HepG2 (cell line): ENCODE measurements around the gene SPNS1. TPM values are rescaled to one million over a fixed set of nuclear protein-coding genes. Genes with fewer than 3 reads are reported as not detected.

Experiments
- DMTF1 ChIP-seq: sonication (generic); formaldehyde crosslinking; IDR thresholded peaks from 2 replicates; pipeline ENCODE4 v1.4.0; 2020; ENCODE audit warnings: mild to moderate bottlenecking, missing genetic modification reagents
- FOXK2 ChIP-seq: fragments of 450-650 bp; IDR thresholded peaks from 2 replicates; pipeline ENCODE4 v1.6.1; 2016
- FOXO1 ChIP-seq: sonication (generic); formaldehyde crosslinking; IDR thresholded peaks from 2 replicates; pipeline ENCODE4 v1.4.0; 2020; ENCODE audit warnings: missing genetic modification reagents
- RNF2 ChIP-seq: fragments of 450-650 bp; conservative IDR thresholded peaks from 2 replicates; pipeline ENCODE4 v1.6.1; 2016; ENCODE audit warnings: low read depth
- SATB2 ChIP-seq: sonication (generic); formaldehyde crosslinking; IDR thresholded peaks from 2 replicates; pipeline ENCODE4 v1.5.0; 2020; ENCODE audit warnings: missing genetic modification reagents
- SMAD9 ChIP-seq: sonication (generic); formaldehyde crosslinking; IDR thresholded peaks from 2 replicates; pipeline ENCODE4 v1.5.1; 2020; ENCODE audit warnings: mild to moderate bottlenecking, missing genetic modification reagents
- SMYD3 ChIP-seq: sonication (generic); formaldehyde crosslinking; IDR thresholded peaks from 2 replicates; pipeline ENCODE4 v1.8.1; 2023; ENCODE audit warnings: mild to moderate bottlenecking, missing genetic modification reagents
- TBX3 ChIP-seq: fragments of 450-650 bp; IDR thresholded peaks from 2 replicates; pipeline ENCODE4 v1.6.1; 2017; ENCODE audit warnings: antibody characterized with exemption, mild to moderate bottlenecking, inconsistent platforms, borderline replicate concordance
- TFE3 ChIP-seq: IDR thresholded peaks from 2 replicates; pipeline ENCODE4 v1.6.1; 2016
- TGIF2 ChIP-seq: IDR thresholded peaks from 2 replicates; pipeline ENCODE4 v1.6.1; 2016; ENCODE audit warnings: control low read depth, missing compliant biosample characterization
- ZBTB25 ChIP-seq: IDR thresholded peaks from 2 replicates; pipeline ENCODE4 v1.6.1; 2018; ENCODE audit warnings: missing genetic modification reagents
- ZNF230 ChIP-seq: sonication (generic); formaldehyde crosslinking; IDR thresholded peaks from 2 replicates; pipeline ENCODE4 v1.4.0; 2020; ENCODE audit warnings: mild to moderate bottlenecking, missing genetic modification reagents
- ZNF367 ChIP-seq: sonication (generic); formaldehyde crosslinking; IDR thresholded peaks from 2 replicates; pipeline ENCODE4 v1.4.0; 2020; ENCODE audit warnings: missing genetic modification reagents, borderline replicate concordance
- ZNF407 ChIP-seq: sonication (generic); formaldehyde crosslinking; IDR thresholded peaks from one replicate; pipeline ENCODE4 v1.5.1; 2020; ENCODE audit warnings: mild to moderate bottlenecking, missing genetic modification reagents; ENCODE audit errors: not compliant biosample characterization
- ZNF639 ChIP-seq: conservative IDR thresholded peaks from 2 replicates; pipeline ENCODE4 v1.6.1; 2018; ENCODE audit warnings: missing genetic modification reagents
- polyA plus RNA-seq, 8 experiments: library from polyadenylated mRNA; depleted of rRNA in 3 of 8; stranded (reverse) in 7 of 8; unstranded in 1 of 8; fragments of >200 nt; fragmentation: Illumina TruSeq in 4 of 8; extraction: Trizol in 4 of 8; gene quantifications; 2 replicates each; pipeline versions ENCODE4 v1.2.1 to v1.2.3, GENCODE V29; 2011 to 2016; ENCODE audit warnings: low read depth in 4 of 8, missing spikeins in 1 of 8, mixed read lengths in 1 of 8; ENCODE audit not compliant: insufficient read depth in 1 of 8
- total RNA-seq, 5 experiments: library from RNA; depleted of rRNA; stranded (reverse); fragments of >200 nt; fragmentation: Illumina TruSeq; extraction: Trizol; gene quantifications; 2 replicates each; pipeline ENCODE4 v1.2.3, GENCODE V29; 2016; ENCODE audit warnings: low read depth in 1 of 5

Gene SPNS1
- total and polyA plus RNA-seq, 2 of the 13 experiments (the other 11 are each of a cell fraction or from before 2014, with no cell fraction given): 25.6 to 38.8 TPM

- TF ChIP-seq ZNF407 (CRISPR knock-in tag): no peak
- peak; percentile 53; the same call in 1 of the 2 replicates for TF ChIP-seq FOXO1 (CRISPR knock-in tag)
- no peak; the same call in 1 of the 2 replicates for TF ChIP-seq SMAD9 (CRISPR knock-in tag)
- peak; percentile 98 for TF ChIP-seq ZNF230 (CRISPR knock-in tag)
- TF ChIP-seq FOXK2: peak; percentile 87; the same call in 1 of the 2 replicates
- peak; percentile 72 for TF ChIP-seq RNF2
- peak; percentile 100 for TF ChIP-seq TFE3 (CRISPR knock-in tag)
- TF ChIP-seq ZNF639 (CRISPR knock-in tag): peak; percentile 80; the same call in 1 of the 2 replicates
- no peak; the same call in 1 of the 2 replicates for TF ChIP-seq SMYD3 (CRISPR knock-in tag)
- peak; percentile 90; the same call in 1 of the 2 replicates for TF ChIP-seq ZNF367 (CRISPR knock-in tag)
- TF ChIP-seq DMTF1: no peak
- TF ChIP-seq SATB2: peak; percentile 88
- peak; percentile 60; the same call in 1 of the 2 replicates for TF ChIP-seq TBX3
- peak; percentile 99 for TF ChIP-seq TGIF2 (CRISPR knock-in tag)
- TF ChIP-seq ZBTB25 (CRISPR knock-in tag): peak; percentile 90
Observed at GRCh38 chr16:28974437-28975157, at the start of gene SPNS1 (continued).
